Esophagus muscularis mucosa (tissue), 4 donors: ENCODE measurements around the gene DNAJC1. TPM values are rescaled to one million over a fixed set of nuclear protein-coding genes. Genes with fewer than 3 reads are reported as not detected.
A peak's percentile ranks its signal among the peaks of the same experiment; 100 is the strongest.

Source experiments
- DNase-seq: peaks from one replicate; pipeline ENCODE4 v3.0.0-alpha.2; 2017; ENCODE audit errors: extremely low spot score
- H3K27ac ChIP-seq, 4 donors: fragments of 200-600 bp; sonication (generic); replicated peaks in 1 of 4; 1 replicate in 3 of 4; 2 replicates in 1 of 4; pipeline ENCODE4 v1.5.1; 2016 to 2019; ENCODE audit warnings: mild to moderate bottlenecking in 1 of 4
- H3K27me3 ChIP-seq, 4 donors: fragments of 200-600 bp; sonication (generic); one replicate each; pipeline versions ENCODE4 v1.5.1 to v1.6.0; 2016 to 2019
- H3K36me3 ChIP-seq, 4 donors: fragments of 200-600 bp; sonication (generic); one replicate each; pipeline ENCODE4 v1.5.1; 2016 to 2019
- H3K4me1 ChIP-seq, 4 donors: fragments of 200-600 bp; sonication (generic); one replicate each; pipeline ENCODE4 v1.5.1; 2016 to 2019
- H3K4me3 ChIP-seq, 4 donors: fragments of 200-600 bp; sonication (generic); 1 replicate in 2 of 4; 2 replicates in 2 of 4; pipeline ENCODE4 v1.5.1; 2016 to 2019; ENCODE audit warnings: mild to moderate bottlenecking in 4 of 4, moderate library complexity in 1 of 4
- H3K9me3 ChIP-seq, 4 donors: fragments of 200-600 bp; sonication (generic); 1 replicate in 3 of 4; 2 replicates in 1 of 4; pipeline ENCODE4 v1.5.1; 2016 to 2019
- CTCF ChIP-seq, 3 experiments: fragments of 200-600 bp in 2 of 3; fragments of 450-650 bp in 1 of 3; sonication (generic) in 2 of 3; IDR thresholded peaks; one replicate each; pipeline ENCODE4 v1.5.1; 2017 to 2019; ENCODE audit warnings: antibody characterized with exemption in 3 of 3, mild to moderate bottlenecking in 2 of 3, moderate library complexity in 1 of 3
- EP300 ChIP-seq: sonication (generic); formaldehyde crosslinking; IDR thresholded peaks from one replicate; pipeline ENCODE4 v1.6.1; 2017; ENCODE audit warnings: antibody characterized with exemption
- POLR2A ChIP-seq: fragments of 450-650 bp; IDR thresholded peaks from one replicate; pipeline ENCODE4 v1.6.1; 2017; ENCODE audit warnings: antibody characterized with exemption, moderate library complexity, mild to moderate bottlenecking, low read depth
- POLR2AphosphoS5 ChIP-seq, 2 donors: sonication (generic); formaldehyde crosslinking; IDR thresholded peaks; one replicate each; pipeline ENCODE4 v1.6.1; 2017; ENCODE audit warnings: antibody characterized with exemption in 2 of 2
- WGBS: methylation state at CpG from one replicate; pipeline ENCODE4 v1.1.5; 2018; 5-methylcytosine and 5-hydroxymethylcytosine counted together
- intact Hi-C: fragments of 100-400 bp; cut with DNase I; formaldehyde crosslinking; loops from one replicate; pipeline ENCODE4 v1.15.1; 2023
- total RNA-seq, 4 donors: library from RNA; depleted of rRNA; stranded (reverse); fragments of >200 nt; gene quantifications; one replicate each; pipeline versions ENCODE4 v1.1.0 to v1.2.1, GENCODE V29; 2016

Gene DNAJC1
- total RNA-seq, 4 donors from 2014 or later, result 46.5 to 70.6 (median 61.5) TPM

GRCh38 chr10:22010539-22010938 lies 7.0 kb upstream of the DNAJC1 start:
- no peaks in the 10 kb centered on the region for H3K36me3 ChIP-seq
- WGBS, result 60% methylated on average over 4 of the region's 4 CpGs
- H3K4me3 ChIP-seq, result no peak overlapping the region
- H3K9me3 ChIP-seq, result no peaks in the 10 kb centered on the region
- H3K4me1 ChIP-seq, result peaks cover 0 to 4% (median 0%) of the 10 kb centered on the region in 4 donors
- TF ChIP-seq POLR2A (no peak), EP300 (no peak), POLR2AphosphoS5 (IDR thresholded peaks at IDR 0.05) (no peak)
- H3K27me3 ChIP-seq, result no peaks in the 10 kb centered on the region
- intact Hi-C loops, result loop anchor here (2.0 kb wide), 1 partner anchor 978 kb away; no protein-coding TSS in a partner anchor
- no peak for DNase-seq
- H3K27ac ChIP-seq, result no peak overlapping the region

- H3K4me1 ChIP-seq, result peaks cover 0 to 19% (median 16%) of the 10 kb centered on the region in 4 donors
- DNase-seq, result no peak
- intact Hi-C loops, result loop anchor here (10.0 kb wide), 4 partner anchors 248 to 1088 kb away; partner anchors contain the start of genes MSRB2 and PIP4K2A
- H3K36me3 ChIP-seq, result no peaks in the 10 kb centered on the region
- H3K27me3 ChIP-seq, result no peaks in the 10 kb centered on the region
- TF ChIP-seq CTCF (IDR thresholded peaks at IDR 0.05) (no peak), POLR2AphosphoS5 (IDR thresholded peaks at IDR 0.05) (no peak), POLR2A (no peak), EP300 (no peak)
- H3K9me3 ChIP-seq, result no peaks in the 10 kb centered on the region
- no peak overlapping the region for H3K27ac ChIP-seq
- H3K4me3 ChIP-seq, result no peak overlapping the region
These were observed 2.9 kb upstream of the DNAJC1 start for GRCh38 chr10:22006379-22006884.

- DNase-seq, result no peak
- H3K4me3 ChIP-seq, result no peak overlapping the region
- H3K9me3 ChIP-seq, result no peaks in the 10 kb centered on the region
- intact Hi-C loops, result loop anchor here (10.0 kb wide), 4 partner anchors 249 to 1089 kb away; partner anchors contain the start of genes MSRB2 and PIP4K2A
- 77% methylated on average over 2 of the region's 2 CpGs for WGBS
- H3K27me3 ChIP-seq, result no peaks in the 10 kb centered on the region
- H3K4me1 ChIP-seq, result peaks cover 0 to 24% (median 22%) of the 10 kb centered on the region in 4 donors
- TF ChIP-seq EP300, result no peak
- no peak for TF ChIP-seq POLR2A
- no peak for TF ChIP-seq CTCF (IDR thresholded peaks at IDR 0.05)
- TF ChIP-seq POLR2AphosphoS5 (IDR thresholded peaks at IDR 0.05), result no peak
- H3K36me3 ChIP-seq, result no peaks in the 10 kb centered on the region
- no peak overlapping the region for H3K27ac ChIP-seq
These were observed 2.2 kb upstream of the DNAJC1 start for GRCh38 chr10:22005763-22006162.

- no peak for TF ChIP-seq CTCF (IDR thresholded peaks at IDR 0.05)
- TF ChIP-seq EP300, result no peak
- TF ChIP-seq POLR2A, result no peak
- no peak for TF ChIP-seq POLR2AphosphoS5 (IDR thresholded peaks at IDR 0.05)
- WGBS, result 5% methylated on average over 2 of the region's 2 CpGs
- peak overlapping the region; percentile 93 to 99 (median 94) for H3K27ac ChIP-seq
- intact Hi-C loops, result loop anchor here (5.0 to 10.0 kb wide), 6 partner anchors 223 to 1091 kb away; partner anchors contain the start of genes MSRB2 and PIP4K2A
- DNase-seq, result no peak
- H3K27me3 ChIP-seq, result no peaks in the 10 kb centered on the region
- H3K4me1 ChIP-seq, result peaks cover 0 to 33% (median 26%) of the 10 kb centered on the region in 4 donors
- H3K36me3 ChIP-seq, result no peaks in the 10 kb centered on the region
- H3K9me3 ChIP-seq, result no peaks in the 10 kb centered on the region
- peak overlapping the region; percentile 71 to 93 (median 80) for H3K4me3 ChIP-seq
These were observed 393 bp upstream of the DNAJC1 start for GRCh38 chr10:22003964-22004281.

GRCh38 chr10:22002591-22003176 lies 846 bp downstream of the DNAJC1 start:
- no peaks in the 10 kb centered on the region for H3K36me3 ChIP-seq
- H3K27ac ChIP-seq, result peak overlapping the region; percentile 93 to 99 (median 94)
- peak; percentile 93 for DNase-seq
- 0% methylated on average over 12 of the region's 21 CpGs for WGBS
- H3K27me3 ChIP-seq, result no peaks in the 10 kb centered on the region
- intact Hi-C loops, result loop anchor here (5.0 to 10.0 kb wide), 6 partner anchors 225 to 1092 kb away; partner anchors contain the start of genes MSRB2 and PIP4K2A
- peaks cover 0 to 33% (median 26%) of the 10 kb centered on the region in 4 donors for H3K4me1 ChIP-seq
- no peaks in the 10 kb centered on the region for H3K9me3 ChIP-seq
- TF ChIP-seq POLR2A (no peak), POLR2AphosphoS5 (IDR thresholded peaks at IDR 0.05) (peak in 1 of 2 donors; percentile 67), CTCF (IDR thresholded peaks at IDR 0.05) (no peak), EP300 (no peak)
- H3K4me3 ChIP-seq, result peak overlapping the region; percentile 71 to 93 (median 80)
